K562 (cell line): Measurements from ENCODE around the gene TEX261. TPM values are rescaled to one million over a fixed set of nuclear protein-coding genes. Genes with fewer than 3 reads are reported as not detected.

Experiments
- ATAC-seq: fragments of 200-7000 bp; cut with Tn5 transposase; 3 replicates; pipeline ENCODE4 v1.9.1; 2020; ENCODE audit warnings: moderate library complexity
- BruUV-seq: library from RNA; stranded (reverse); fragments of 400-500 nt; replicated peaks from 2 replicates; lab custom pipeline; 2021; lab: Mats Ljungman, UMichigan
- CTCF ChIA-PET: fragments of 300-600 bp; formaldehyde crosslinking; extraction: SDS; loops from one replicate; lab custom pipeline; 2021; ENCODE audit warnings: low intra/inter-chr PET ratio; lab: Yijun Ruan, JAX
- POLR2A ChIA-PET: fragments of 300-600, 350-650 bp; sonication (Branson Sonifier 250); formaldehyde crosslinking; extraction: SDS; loops from one replicate; lab custom pipeline; 2021; ENCODE audit warnings: antibody characterized with exemption, inconsistent platforms; lab: Yijun Ruan, JAX
- DNase-seq, 4 experiments: peaks; one replicate each; pipeline versions ENCODE4 v3.0.0 to v3.0.0-alpha.2; 2011 to 2018; ENCODE audit warnings: low spot score in 3 of 4, mixed read lengths in 3 of 4; ENCODE audit errors: extremely low read depth in 1 of 4
- FAIRE-seq: peaks from 2 replicates; lab custom pipeline; 2011; peaks lifted over from hg19 to GRCh38; lab: Jason Lieb, UNC
- H2AFZ ChIP-seq: 2 replicates; pipeline ENCODE4 v1.6.0; 2011; ENCODE audit warnings: low read depth, low read length, control low read depth, inconsistent platforms
- H3K27ac ChIP-seq: fragments of 200-600 bp; 3 replicates; pipeline ENCODE4 v1.8.0; 2011; ENCODE audit warnings: low read depth, mild to moderate bottlenecking, control low read depth, inconsistent platforms, low read length, moderate library complexity, mixed read lengths; ENCODE audit errors: extremely low read depth
- H3K27me3 ChIP-seq, 2 experiments: fragments of 300-600 bp in 1 of 2; 2 replicates in 1 of 2; 3 replicates in 1 of 2; pipeline versions ENCODE4 v1.6.0 to v1.8.0; 2011; ENCODE audit warnings: inconsistent platforms in 2 of 2, low read length in 2 of 2, mild to moderate bottlenecking in 1 of 2, mixed read lengths in 1 of 2, moderate library complexity in 1 of 2; ENCODE audit not compliant: control insufficient read depth in 2 of 2, insufficient read depth in 2 of 2
- H3K36me3 ChIP-seq: fragments of 300-600 bp; 3 replicates; pipeline ENCODE4 v1.8.0; 2011; ENCODE audit warnings: mild to moderate bottlenecking, low read length, inconsistent platforms; ENCODE audit not compliant: control insufficient read depth, insufficient read depth
- H3K4me1 ChIP-seq, 2 experiments: fragments of 200-600 bp in 1 of 2; replicated peaks in 1 of 2; 2 replicates in 1 of 2; 3 replicates in 1 of 2; pipeline versions ENCODE4 v1.5.1 to v1.8.0; 2011; ENCODE audit warnings: inconsistent platforms in 2 of 2, low read length in 2 of 2, mild to moderate bottlenecking in 1 of 2, mixed read lengths in 1 of 2, moderate library complexity in 1 of 2; ENCODE audit not compliant: control insufficient read depth in 2 of 2, insufficient read depth in 2 of 2
- H3K4me2 ChIP-seq: 2 replicates; pipeline ENCODE4 v1.6.1; 2011; ENCODE audit warnings: low read length, control low read depth, inconsistent platforms, mixed read lengths; ENCODE audit not compliant: insufficient read depth
- H3K4me3 ChIP-seq: fragments of 200-600 bp; sonication (generic), shearing (Covaris generic); 2 replicates; pipeline ENCODE4 v1.5.1; 2016; ENCODE audit warnings: control low read depth, inconsistent platforms
- H3K79me2 ChIP-seq: fragments of 200-600 bp; 3 replicates; pipeline ENCODE4 v1.8.0; 2011; ENCODE audit warnings: low read length, inconsistent platforms; ENCODE audit not compliant: control insufficient read depth, insufficient read depth
- H3K9ac ChIP-seq, 2 experiments: 2 replicates each; pipeline versions ENCODE4 v1.6.0 to v1.6.1; 2011; ENCODE audit warnings: low read depth in 2 of 2, low read length in 2 of 2, control low read depth in 1 of 2, inconsistent platforms in 1 of 2, mild to moderate bottlenecking in 1 of 2, mixed read lengths in 1 of 2; ENCODE audit not compliant: insufficient read depth in 1 of 2
- H3K9me1 ChIP-seq: one replicate; pipeline ENCODE4 v1.6.0; 2011; ENCODE audit warnings: inconsistent platforms, mild to moderate bottlenecking, low read length, moderate library complexity; ENCODE audit not compliant: control insufficient read depth, insufficient read depth
- H3K9me3 ChIP-seq: replicated peaks from 2 replicates; pipeline ENCODE4 v1.5.1; 2011; ENCODE audit warnings: low read depth, low read length, inconsistent platforms; ENCODE audit not compliant: control insufficient read depth, insufficient read depth
- H4K20me1 ChIP-seq: replicated peaks from 2 replicates; pipeline ENCODE4 v1.6.1; 2011; ENCODE audit warnings: low read length, inconsistent platforms, mixed read lengths; ENCODE audit not compliant: control insufficient read depth, insufficient read depth
- ADNP ChIP-seq: fragments of 200-800 bp; sonication (Bioruptor generic); IDR thresholded peaks from 2 replicates; pipeline ENCODE4 v1.6.1; 2016; ENCODE audit warnings: missing genetic modification characterization, missing compliant biosample characterization
- MAFK ChIP-seq: IDR thresholded peaks from 2 replicates; pipeline ENCODE4 v1.6.1; 2011; ENCODE audit warnings: low read length, improper control_type of control experiment
- RHOXF2B ChIP-seq: fragments of 250-450 bp; sonication (Bioruptor Pico); conservative IDR thresholded peaks from 2 replicates; pipeline ENCODE4 v1.5.1; 2021
- SUPT5H ChIP-seq: fragments of 450-650 bp; IDR thresholded peaks from 2 replicates; pipeline ENCODE4 v1.6.1; 2016
- ZZZ3 ChIP-seq: fragments of 450-650 bp; IDR thresholded peaks from 2 replicates; pipeline ENCODE4 v1.6.1; 2016; ENCODE audit warnings: antibody characterized with exemption, mild to moderate bottlenecking, moderate library complexity
- WGBS: fragments of 100-300 bp; shearing (Covaris generic); methylation state at CpG from one replicate; pipeline ENCODE4 v1.1.6; 2016; ENCODE audit warnings: low coverage, mixed read lengths; ENCODE audit not compliant: insufficient coverage; ENCODE audit errors: missing lambda C conversion rate; 5-methylcytosine and 5-hydroxymethylcytosine counted together
- in situ Hi-C: fragments of 300-500 bp; cut with MboI; formaldehyde crosslinking; loops from 4 replicates; pipeline ENCODE4 v1.15.0; 2018; ENCODE audit warnings: inconsistent platforms, mixed read lengths
- intact Hi-C: fragments of 100-400 bp; cut with micrococcal nuclease; formaldehyde crosslinking; loops from 2 replicates; pipeline ENCODE4 v1.14.2; 2022
- polyA plus RNA-seq, 8 experiments: library from polyadenylated mRNA; depleted of rRNA in 4 of 8; stranded (reverse) in 5 of 8; unstranded in 3 of 8; fragments of >200 nt; fragmentation: Nextera tagmentation in 2 of 8; fragmentation: Illumina TruSeq in 1 of 8; extraction: Ambion mirVana in 2 of 8; extraction: Trizol in 1 of 8; gene quantifications; 2 replicates each; pipeline versions ENCODE4 v1.2.1 to v1.2.3, GENCODE V29; 2011 to 2014; ENCODE audit warnings: inconsistent platforms in 1 of 8, missing spikeins in 1 of 8
- total RNA-seq, 7 experiments: library from RNA; depleted of rRNA in 6 of 7; stranded (reverse); fragments of >200 nt in 6 of 7; fragmentation: Illumina TruSeq in 2 of 7; extraction: Trizol in 2 of 7; gene quantifications; 2 replicates each; pipeline versions ENCODE4 v1.2.1 to v1.2.3, GENCODE V29; 2011 to 2021; ENCODE audit warnings: low replicate concordance in 1 of 7
- TF ChIP-seq, protein P1 (sequence below): fragments of 250-450 bp; sonication (Bioruptor Pico); IDR thresholded peaks from 2 replicates; pipeline ENCODE4 v1.5.0; 2021; ENCODE audit warnings: mild to moderate bottlenecking, borderline replicate concordance
- TF ChIP-seq, protein P2 (sequence below): sonication (generic); formaldehyde crosslinking; IDR thresholded peaks from 2 replicates; pipeline ENCODE4 v1.8.1; 2022; ENCODE audit warnings: missing genetic modification reagents
- TF ChIP-seq, protein P3 (sequence below): fragments of 450-650 bp; IDR thresholded peaks from 2 replicates; pipeline ENCODE4 v1.6.1; 2016; ENCODE audit warnings: mild to moderate bottlenecking, moderate library complexity

TEX261 gene
- total and polyA plus RNA-seq, 9 of the 15 experiments (the other 6 are each of a cell fraction or from before 2014, with no cell fraction given) = 11.9 to 110 (median 51.9) TPM

DNA sequence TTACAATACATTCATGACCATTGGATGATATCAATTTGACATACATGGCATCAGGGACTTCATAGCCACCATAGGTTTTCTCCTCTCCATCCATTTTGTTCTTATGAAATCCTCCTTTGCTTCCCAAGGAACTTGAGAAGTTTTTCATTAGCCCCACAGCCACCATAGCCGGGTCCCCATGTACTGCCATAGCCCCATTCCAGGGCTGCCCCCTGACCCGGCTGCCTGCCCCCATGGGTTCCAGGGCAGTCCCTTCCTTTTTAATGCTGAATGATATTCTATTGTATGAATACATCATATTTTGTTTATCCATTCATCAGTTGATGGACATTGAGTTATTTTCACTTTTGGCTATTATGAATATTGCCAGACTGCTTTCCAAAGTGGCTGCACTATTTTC lies 38.5 kb downstream of the TEX261 start:
- Histone ChIP-seq H3K9me3 (no peaks in the 10 kb centered on the region), H2AFZ (no peak overlapping the region), H3K36me3 (no peaks in the 10 kb centered on the region), H3K27ac (no peak overlapping the region), H3K27me3 (peaks cover 19 to 46% of the 10 kb centered on the region in 2 experiments), H4K20me1 (no peaks in the 10 kb centered on the region), H3K4me1 (peaks cover 0 to 3% of the 10 kb centered on the region in 2 experiments; a peak in 1 of 5 replicates), H3K9ac (no peak overlapping the region), H3K9me1 (no peaks in the 10 kb centered on the region), H3K79me2 (no peaks in the 10 kb centered on the region), H3K4me2 (no peak overlapping the region), H3K4me3 (no peak overlapping the region)
- DNase-seq = no peak
- 0% methylated on average over 2 of the region's 2 CpGs for whole genome bisulfite sequencing
- no TSS peak for BruUV-seq
- intact Hi-C loops = no loop called here
- CTCF ChIA-PET = no interaction called here
- no peak for ATAC-seq
- in situ Hi-C loops = no loop called here
- POLR2A ChIA-PET = no interaction called here
- FAIRE-seq = no peak
- TF ChIP-seq, protein P1, sequence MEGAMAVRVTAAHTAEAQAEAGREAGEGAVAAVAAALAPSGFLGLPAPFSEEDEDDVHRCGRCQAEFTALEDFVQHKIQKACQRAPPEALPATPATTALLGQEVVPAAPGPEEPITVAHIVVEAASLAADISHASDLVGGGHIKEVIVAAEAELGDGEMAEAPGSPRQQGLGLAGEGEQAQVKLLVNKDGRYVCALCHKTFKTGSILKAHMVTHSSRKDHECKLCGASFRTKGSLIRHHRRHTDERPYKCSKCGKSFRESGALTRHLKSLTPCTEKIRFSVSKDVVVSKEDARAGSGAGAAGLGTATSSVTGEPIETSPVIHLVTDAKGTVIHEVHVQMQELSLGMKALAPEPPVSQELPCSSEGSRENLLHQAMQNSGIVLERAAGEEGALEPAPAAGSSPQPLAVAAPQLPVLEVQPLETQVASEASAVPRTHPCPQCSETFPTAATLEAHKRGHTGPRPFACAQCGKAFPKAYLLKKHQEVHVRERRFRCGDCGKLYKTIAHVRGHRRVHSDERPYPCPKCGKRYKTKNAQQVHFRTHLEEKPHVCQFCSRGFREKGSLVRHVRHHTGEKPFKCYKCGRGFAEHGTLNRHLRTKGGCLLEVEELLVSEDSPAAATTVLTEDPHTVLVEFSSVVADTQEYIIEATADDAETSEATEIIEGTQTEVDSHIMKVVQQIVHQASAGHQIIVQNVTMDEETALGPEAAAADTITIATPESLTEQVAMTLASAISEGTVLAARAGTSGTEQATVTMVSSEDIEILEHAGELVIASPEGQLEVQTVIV (CRISPR knock-in tag) = no peak
- TF ChIP-seq, protein P2, sequence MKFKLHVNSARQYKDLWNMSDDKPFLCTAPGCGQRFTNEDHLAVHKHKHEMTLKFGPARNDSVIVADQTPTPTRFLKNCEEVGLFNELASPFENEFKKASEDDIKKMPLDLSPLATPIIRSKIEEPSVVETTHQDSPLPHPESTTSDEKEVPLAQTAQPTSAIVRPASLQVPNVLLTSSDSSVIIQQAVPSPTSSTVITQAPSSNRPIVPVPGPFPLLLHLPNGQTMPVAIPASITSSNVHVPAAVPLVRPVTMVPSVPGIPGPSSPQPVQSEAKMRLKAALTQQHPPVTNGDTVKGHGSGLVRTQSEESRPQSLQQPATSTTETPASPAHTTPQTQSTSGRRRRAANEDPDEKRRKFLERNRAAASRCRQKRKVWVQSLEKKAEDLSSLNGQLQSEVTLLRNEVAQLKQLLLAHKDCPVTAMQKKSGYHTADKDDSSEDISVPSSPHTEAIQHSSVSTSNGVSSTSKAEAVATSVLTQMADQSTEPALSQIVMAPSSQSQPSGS (CRISPR knock-in tag) = no peak
- no peak for TF ChIP-seq ZZZ3
- TF ChIP-seq ADNP (tag) = no peak
- no peak for TF ChIP-seq RHOXF2B
- TF ChIP-seq SUPT5H = no peak
- no peak for TF ChIP-seq MAFK
- TF ChIP-seq, protein P3, sequence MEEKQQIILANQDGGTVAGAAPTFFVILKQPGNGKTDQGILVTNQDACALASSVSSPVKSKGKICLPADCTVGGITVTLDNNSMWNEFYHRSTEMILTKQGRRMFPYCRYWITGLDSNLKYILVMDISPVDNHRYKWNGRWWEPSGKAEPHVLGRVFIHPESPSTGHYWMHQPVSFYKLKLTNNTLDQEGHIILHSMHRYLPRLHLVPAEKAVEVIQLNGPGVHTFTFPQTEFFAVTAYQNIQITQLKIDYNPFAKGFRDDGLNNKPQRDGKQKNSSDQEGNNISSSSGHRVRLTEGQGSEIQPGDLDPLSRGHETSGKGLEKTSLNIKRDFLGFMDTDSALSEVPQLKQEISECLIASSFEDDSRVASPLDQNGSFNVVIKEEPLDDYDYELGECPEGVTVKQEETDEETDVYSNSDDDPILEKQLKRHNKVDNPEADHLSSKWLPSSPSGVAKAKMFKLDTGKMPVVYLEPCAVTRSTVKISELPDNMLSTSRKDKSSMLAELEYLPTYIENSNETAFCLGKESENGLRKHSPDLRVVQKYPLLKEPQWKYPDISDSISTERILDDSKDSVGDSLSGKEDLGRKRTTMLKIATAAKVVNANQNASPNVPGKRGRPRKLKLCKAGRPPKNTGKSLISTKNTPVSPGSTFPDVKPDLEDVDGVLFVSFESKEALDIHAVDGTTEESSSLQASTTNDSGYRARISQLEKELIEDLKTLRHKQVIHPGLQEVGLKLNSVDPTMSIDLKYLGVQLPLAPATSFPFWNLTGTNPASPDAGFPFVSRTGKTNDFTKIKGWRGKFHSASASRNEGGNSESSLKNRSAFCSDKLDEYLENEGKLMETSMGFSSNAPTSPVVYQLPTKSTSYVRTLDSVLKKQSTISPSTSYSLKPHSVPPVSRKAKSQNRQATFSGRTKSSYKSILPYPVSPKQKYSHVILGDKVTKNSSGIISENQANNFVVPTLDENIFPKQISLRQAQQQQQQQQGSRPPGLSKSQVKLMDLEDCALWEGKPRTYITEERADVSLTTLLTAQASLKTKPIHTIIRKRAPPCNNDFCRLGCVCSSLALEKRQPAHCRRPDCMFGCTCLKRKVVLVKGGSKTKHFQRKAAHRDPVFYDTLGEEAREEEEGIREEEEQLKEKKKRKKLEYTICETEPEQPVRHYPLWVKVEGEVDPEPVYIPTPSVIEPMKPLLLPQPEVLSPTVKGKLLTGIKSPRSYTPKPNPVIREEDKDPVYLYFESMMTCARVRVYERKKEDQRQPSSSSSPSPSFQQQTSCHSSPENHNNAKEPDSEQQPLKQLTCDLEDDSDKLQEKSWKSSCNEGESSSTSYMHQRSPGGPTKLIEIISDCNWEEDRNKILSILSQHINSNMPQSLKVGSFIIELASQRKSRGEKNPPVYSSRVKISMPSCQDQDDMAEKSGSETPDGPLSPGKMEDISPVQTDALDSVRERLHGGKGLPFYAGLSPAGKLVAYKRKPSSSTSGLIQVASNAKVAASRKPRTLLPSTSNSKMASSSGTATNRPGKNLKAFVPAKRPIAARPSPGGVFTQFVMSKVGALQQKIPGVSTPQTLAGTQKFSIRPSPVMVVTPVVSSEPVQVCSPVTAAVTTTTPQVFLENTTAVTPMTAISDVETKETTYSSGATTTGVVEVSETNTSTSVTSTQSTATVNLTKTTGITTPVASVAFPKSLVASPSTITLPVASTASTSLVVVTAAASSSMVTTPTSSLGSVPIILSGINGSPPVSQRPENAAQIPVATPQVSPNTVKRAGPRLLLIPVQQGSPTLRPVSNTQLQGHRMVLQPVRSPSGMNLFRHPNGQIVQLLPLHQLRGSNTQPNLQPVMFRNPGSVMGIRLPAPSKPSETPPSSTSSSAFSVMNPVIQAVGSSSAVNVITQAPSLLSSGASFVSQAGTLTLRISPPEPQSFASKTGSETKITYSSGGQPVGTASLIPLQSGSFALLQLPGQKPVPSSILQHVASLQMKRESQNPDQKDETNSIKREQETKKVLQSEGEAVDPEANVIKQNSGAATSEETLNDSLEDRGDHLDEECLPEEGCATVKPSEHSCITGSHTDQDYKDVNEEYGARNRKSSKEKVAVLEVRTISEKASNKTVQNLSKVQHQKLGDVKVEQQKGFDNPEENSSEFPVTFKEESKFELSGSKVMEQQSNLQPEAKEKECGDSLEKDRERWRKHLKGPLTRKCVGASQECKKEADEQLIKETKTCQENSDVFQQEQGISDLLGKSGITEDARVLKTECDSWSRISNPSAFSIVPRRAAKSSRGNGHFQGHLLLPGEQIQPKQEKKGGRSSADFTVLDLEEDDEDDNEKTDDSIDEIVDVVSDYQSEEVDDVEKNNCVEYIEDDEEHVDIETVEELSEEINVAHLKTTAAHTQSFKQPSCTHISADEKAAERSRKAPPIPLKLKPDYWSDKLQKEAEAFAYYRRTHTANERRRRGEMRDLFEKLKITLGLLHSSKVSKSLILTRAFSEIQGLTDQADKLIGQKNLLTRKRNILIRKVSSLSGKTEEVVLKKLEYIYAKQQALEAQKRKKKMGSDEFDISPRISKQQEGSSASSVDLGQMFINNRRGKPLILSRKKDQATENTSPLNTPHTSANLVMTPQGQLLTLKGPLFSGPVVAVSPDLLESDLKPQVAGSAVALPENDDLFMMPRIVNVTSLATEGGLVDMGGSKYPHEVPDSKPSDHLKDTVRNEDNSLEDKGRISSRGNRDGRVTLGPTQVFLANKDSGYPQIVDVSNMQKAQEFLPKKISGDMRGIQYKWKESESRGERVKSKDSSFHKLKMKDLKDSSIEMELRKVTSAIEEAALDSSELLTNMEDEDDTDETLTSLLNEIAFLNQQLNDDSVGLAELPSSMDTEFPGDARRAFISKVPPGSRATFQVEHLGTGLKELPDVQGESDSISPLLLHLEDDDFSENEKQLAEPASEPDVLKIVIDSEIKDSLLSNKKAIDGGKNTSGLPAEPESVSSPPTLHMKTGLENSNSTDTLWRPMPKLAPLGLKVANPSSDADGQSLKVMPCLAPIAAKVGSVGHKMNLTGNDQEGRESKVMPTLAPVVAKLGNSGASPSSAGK = no peak
